ENCODE data around the gene SRGAP2B.
"Not testable (repeated sequence)": the region's sequence is repeated elsewhere in the genome, so short reads cannot be mapped to it uniquely, and the experiment has no call there.

GRCh38 chr1:145063941-145064648 is 31.0 kb downstream of the SRGAP2B start:
- not testable (repeated sequence) for TF ChIP-seq CTCF (conservative IDR thresholded peaks at IDR 0.05); ZFX (IDR thresholded peaks at IDR 0.05)
